ENCODE measurements around the gene SBNO2.

The SBNO2 gene

DNA sequence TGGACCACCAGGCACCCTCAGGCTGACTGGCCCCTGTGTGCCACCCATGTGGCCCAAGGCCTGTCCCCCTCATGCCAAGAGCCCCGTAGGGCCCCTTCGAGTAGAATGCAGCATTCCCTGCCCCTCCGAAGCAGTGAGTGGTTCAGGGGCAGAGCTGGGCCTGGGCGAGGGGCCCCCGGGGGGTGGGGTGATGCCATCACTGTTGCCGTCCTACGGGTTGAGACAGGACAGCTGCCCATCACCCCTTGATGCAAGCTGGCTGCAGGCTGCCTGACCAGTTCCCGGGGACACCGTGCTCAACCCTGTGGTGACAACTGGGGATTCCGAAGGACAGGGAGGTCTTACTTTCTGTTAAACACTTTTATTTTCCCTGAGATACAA lies 4.7 kb downstream of the SBNO2 start:
- DNase-seq: no peak

- DNase-seq: peak in 26 of 58 donors; percentile 11 to 59 (median 24)
Observed at GRCh38 chr19:1168572-1169410, 5.3 kb downstream of the SBNO2 start.

DNA sequence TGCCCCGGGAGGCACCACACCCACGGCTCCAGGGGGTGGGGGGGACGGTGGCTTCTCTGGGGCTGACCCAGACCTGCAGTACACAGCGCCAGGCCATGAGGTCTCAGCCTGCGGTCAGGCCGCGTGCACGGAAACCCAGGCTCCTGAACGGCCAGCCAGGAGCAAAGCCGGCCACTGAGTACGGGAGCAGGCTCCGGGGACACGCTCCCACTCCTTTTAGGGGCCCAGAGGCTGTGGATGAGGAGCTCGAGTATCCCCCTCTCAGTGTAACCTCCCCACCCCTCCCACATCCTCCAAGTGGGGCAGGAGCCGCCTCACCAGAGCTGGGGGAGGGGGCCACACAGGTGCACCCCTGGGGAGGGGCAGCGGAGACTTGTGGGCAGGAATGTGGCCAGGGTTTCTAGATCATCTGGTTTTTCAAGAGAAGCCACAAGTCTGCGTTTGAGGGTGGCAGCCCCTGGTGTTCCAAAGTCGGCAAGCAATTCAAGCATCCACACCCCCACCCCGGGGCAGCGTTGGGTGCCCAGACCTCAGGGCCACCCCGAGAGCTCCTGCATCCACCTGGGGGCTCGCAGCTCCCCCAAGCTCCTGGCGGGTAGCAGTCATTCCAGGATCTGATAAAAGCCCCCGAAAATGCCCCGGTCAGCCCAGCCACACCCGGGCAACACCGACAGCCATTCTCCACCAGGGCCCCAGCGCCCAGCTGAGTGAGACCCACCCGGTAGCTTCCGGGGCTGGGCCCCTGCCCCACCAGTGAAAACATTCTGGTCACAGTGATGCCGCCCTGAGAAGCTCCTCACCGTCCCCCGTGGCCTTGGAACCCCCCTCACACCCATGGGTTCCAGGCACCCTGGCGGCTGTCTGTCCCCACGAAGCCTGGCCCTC lies 6.1 kb downstream of the SBNO2 start:
- DNase-seq: no peak

GRCh38 chr19:1166872-1167573 lies 7.0 kb downstream of the SBNO2 start:
- no peak for DNase-seq

DNA sequence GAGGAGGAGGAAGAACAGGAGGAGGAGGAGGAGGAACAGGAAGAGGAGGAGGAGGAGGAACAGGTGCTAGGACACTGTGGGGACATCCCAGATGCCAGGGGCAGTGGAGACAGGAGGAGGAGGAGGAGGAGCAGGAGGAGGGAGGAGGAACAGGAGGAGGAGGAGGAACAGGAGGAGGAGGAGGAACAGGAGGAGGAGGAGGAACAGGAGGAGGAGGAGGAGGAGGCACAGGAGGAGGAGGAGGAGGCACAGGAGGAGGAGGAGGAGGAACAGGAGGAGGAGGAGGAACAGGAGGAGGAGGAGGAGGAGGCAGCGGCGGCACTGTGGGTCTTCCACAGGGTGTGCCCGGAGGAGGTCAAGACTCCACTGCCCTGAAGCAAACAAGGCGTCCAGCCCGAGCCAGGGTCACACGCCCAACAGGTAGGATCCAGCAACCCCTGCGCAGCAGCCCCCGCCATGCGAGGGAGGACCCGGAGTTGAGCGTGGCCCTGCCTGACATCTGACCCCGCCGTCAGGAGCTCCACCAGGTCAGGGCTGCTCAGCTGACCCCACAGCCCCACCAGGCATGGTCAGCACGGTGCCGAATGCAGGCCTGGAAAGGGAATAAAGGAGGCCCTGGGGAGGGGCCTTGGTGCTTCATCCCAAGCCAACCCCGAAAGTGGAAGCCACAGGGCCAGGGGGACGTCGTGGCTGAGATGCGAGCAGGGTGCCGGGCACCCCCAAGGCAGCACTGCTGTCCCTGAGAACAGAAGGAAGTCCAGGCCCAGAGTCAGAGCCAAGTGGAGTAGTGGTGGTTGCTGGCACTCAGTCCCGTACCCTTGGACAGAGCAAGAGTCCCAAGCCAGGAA lies 9.2 kb downstream of the SBNO2 start:
- no peak for DNase-seq

GRCh38 chr19:1163934-1164683 lies 10.0 kb downstream of the SBNO2 start:
- no peak for DNase-seq

DNA sequence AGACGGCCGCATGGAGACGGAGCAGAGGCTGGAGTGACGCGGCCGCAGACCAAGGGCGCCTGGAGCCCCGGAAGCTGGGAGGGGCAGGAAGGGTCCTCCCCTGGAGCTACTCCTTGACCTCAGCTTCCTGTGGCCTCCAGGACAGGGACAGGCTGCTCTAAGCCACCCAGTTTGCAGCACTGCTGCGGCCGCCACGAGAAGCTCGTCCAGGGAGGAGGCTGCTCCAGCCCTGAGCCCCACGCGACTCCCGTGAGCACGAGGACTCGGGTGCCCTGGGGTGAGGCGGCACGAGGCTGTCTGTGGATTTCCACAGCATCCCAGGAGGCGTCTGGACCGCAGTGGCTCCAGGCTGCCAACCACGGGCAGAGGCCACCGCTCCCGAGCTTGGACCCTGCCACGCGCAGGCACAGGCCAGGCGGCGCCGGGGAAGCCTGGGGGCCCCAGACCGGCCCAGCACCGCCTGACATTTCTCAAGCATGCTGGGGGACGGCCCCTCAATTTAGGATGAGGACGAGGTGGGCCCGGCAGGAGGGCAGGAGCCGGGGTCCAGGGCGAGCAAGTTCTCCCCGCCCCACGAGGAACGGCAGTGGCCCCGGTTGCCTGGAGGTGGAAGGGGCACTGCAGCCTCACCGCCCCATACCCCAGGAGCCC lies 10.7 kb downstream of the SBNO2 start:
- no peak for DNase-seq

- DNase-seq: no peak
Observed at GRCh38 chr19:1162404-1163282, 11.4 kb downstream of the SBNO2 start.

DNA sequence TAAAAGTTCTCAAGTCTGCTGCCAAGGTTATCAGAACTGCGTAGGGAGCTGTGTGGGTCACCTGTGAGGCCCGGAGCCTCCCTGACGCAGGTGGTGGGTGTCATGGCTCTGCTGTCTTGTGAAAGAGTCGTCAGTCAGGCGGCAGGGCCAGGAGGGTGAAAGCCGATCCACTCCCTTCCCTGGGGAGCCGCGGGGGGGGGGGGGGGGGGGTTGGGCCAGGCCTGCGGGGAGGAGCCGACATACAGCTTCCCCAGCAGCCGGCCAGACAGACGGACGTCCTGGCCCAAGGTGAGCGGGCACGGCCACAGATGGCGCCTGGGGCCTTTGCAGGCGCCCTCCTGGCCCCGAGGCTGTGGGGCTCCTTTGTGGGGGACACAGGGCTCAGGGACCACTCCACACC lies 12.4 kb downstream of the SBNO2 start:
- DNase-seq: no peak

DNA sequence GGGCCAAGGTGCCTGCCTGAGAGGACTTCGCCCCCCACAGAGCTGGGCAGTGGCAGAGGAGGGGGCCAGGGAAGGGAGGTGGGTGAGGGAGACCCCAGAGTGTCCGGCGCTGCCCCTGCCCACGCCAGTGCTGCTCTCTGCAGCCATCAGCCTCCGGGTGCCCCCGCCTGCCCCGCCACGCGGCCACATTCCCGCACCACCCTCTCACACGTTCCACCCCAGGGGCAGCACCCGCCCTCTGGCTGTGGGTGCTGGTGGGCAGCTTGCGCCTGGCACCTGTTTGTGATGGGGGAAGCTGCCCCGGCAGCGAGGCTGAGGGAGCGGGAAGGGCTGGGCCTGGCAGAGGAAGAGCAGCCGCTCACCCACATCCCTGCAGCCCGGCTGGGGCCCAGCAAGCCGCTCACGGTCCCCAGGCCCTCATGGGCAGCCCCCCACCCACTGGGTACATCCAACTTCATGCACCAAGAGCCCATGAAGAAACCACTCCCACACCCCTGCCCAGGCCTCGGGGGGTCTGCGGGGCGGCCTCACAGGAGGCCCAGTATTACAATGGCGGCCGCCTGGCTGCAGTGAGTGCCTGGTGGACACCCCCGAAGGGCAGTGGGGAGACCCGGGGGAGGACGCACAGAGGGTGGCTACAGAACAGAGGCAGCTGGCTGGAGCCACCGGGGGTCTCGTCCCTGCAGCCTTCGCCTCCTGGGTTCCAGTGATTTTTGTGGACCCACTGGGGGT lies 14.0 kb downstream of the SBNO2 start:
- no peak for DNase-seq

GRCh38 chr19:1158885-1159448 lies 15.1 kb downstream of the SBNO2 start:
- no peak for DNase-seq

DNA sequence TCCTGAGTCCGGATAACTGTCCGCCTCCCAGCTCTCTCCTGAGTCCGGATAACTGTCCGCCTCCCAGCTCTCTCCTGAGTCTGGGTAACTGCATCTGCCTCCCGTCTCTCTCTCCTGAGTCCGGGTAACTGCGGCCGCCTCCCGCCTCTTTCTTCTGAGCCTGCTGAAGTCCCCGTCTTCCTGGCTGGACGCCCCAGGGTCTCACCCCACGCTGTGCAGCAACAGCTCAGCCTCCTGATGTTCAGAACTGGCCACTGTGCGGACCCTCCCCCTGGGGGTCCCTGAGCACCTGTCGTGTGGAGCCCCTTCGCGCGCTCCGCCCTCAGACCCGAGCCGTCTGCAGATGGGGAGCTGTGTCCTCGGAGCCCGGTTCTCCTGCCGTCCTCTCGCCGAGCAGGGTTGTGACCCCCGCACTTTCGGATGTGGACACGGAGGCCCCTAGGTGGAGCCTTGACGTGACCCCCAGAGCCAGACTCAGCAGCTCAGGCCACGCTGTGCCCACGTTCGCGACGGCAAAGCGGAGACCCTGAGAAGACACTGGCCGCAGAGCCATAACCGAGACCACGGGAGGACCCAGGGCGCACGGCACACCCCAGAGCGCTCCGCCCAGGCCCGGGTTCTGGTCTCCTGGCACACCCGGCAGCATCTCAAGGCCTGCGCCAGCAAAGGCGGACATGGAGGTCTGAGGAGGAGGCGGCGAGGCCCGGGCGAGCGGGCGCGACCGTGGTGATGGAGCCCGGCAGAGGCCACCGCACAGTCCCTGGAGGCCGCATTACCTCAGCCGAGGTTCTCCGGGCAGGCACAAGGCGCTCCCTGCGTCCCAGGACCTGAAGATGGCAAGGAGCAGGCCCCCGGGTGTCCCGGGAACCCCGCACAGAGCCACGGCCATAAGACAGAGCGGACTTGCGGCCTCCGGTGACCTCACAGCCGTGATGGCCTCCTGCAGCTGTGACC lies 15.9 kb downstream of the SBNO2 start:
- no peak for DNase-seq

DNA sequence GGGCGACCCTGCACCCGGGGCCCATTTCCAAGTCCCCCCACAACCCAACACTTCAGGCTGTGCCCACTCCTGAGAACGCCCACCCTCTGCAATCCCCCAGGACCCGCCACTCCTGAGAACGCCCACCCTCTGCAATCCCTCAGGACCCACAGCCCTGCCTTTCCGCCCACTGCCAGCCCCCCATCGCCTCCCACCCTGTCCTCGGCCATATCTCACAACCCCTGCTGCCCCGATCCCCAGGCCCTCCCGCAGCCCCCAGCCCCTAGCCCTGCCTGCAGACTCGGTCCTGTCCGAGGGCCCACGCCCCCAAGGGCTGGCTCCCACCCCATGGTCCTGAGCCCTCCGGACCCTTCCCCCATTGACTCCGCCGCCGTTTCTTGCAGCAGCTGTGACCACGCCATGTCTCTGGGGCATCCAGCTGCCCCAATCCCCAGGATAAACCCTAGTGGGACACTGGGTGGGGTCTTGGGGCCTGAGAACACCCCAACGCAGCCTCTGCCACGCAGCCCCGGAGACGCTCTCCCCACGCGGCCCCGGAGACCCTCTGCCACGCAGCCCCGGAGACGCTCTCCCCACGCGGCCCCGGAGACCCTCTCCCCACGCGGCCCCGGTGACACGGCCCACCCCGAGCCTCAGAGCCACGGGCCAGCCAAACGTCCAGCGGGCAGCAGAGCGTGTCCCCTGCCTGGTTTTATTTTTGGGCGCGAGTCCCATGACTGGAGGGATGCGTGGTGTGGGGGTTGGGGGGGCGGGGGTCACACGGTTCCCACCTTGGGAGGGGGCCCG lies 17.0 kb downstream of the SBNO2 start:
- DNase-seq: peak in 1 of 58 donors; percentile 12

- DNase-seq: no peak
Observed at GRCh38 chr19:1156305-1156801, 17.7 kb downstream of the SBNO2 start.
